ENCODE measurements around the gene IDI1. TPM values are rescaled to one million over a fixed set of nuclear protein-coding genes. Genes with fewer than 3 reads are reported as not detected.

The IDI1 gene
- total RNA-seq, 2 experiments from 2014 or later = 244 to 250 TPM

GRCh38 chr10:1090696-1091095, 41.8 kb upstream of the IDI1 start:
- Histone ChIP-seq H3K36me3 (ENCODE audit: insufficient read depth, low read length) (peaks cover 89% of the 10 kb centered on the region), H3K4me3 (ENCODE audit: low read length) (no peak overlapping the region), H3K27ac (ENCODE audit: low read depth in 1 of 2, low read length in 2 of 2) (no peak overlapping the region), H3K27me3 (ENCODE audit: control insufficient read depth in 1 of 2, insufficient read depth in 2 of 2, low read length in 2 of 2) (no peaks in the 10 kb centered on the region), H3K4me1 (ENCODE audit: insufficient read depth, low read length) (no peaks in the 10 kb centered on the region), H3K9me3 (ENCODE audit: control insufficient read depth in 1 of 2, insufficient read depth in 1 of 2, low read length in 2 of 2) (no peaks in the 10 kb centered on the region)
- intact Hi-C loops (cut with DNase I, micrococcal nuclease) = no loop called here
- H3K27me3 Mint-ChIP-seq = no peaks in the 10 kb centered on the region
- ChIA-PET CTCF (interaction anchor here (0.5 kb wide), 1 partner anchor 1916 kb away, joined by 3 read pairs; no protein-coding TSS in a partner anchor), POLR2A (no interaction called here)
- no peak overlapping the region for H3K4me3 Mint-ChIP-seq
- peaks cover 20% of the 10 kb centered on the region for H3K4me1 Mint-ChIP-seq (ENCODE audit: low read depth)
- peaks cover 58% of the 10 kb centered on the region for H3K36me3 Mint-ChIP-seq (ENCODE audit: low read depth)
- ATAC-seq (ENCODE audit: poor library complexity) (no peak), DNase-seq (no peak)
- no peaks in the 10 kb centered on the region for H3K9me3 Mint-ChIP-seq
- TF ChIP-seq, protein P1, sequence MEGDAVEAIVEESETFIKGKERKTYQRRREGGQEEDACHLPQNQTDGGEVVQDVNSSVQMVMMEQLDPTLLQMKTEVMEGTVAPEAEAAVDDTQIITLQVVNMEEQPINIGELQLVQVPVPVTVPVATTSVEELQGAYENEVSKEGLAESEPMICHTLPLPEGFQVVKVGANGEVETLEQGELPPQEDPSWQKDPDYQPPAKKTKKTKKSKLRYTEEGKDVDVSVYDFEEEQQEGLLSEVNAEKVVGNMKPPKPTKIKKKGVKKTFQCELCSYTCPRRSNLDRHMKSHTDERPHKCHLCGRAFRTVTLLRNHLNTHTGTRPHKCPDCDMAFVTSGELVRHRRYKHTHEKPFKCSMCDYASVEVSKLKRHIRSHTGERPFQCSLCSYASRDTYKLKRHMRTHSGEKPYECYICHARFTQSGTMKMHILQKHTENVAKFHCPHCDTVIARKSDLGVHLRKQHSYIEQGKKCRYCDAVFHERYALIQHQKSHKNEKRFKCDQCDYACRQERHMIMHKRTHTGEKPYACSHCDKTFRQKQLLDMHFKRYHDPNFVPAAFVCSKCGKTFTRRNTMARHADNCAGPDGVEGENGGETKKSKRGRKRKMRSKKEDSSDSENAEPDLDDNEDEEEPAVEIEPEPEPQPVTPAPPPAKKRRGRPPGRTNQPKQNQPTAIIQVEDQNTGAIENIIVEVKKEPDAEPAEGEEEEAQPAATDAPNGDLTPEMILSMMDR (IDR thresholded peaks at IDR 0.05) = no peak
- no peak overlapping the region for H3K27ac Mint-ChIP-seq

- H3K4me3 Mint-ChIP-seq = no peak overlapping the region
- Histone ChIP-seq H3K36me3 (ENCODE audit: insufficient read depth, low read length) (peaks cover 89% of the 10 kb centered on the region), H3K4me3 (ENCODE audit: low read length) (no peak overlapping the region), H3K9me3 (ENCODE audit: control insufficient read depth in 1 of 2, insufficient read depth in 1 of 2, low read length in 2 of 2) (no peaks in the 10 kb centered on the region), H3K4me1 (ENCODE audit: insufficient read depth, low read length) (no peaks in the 10 kb centered on the region), H3K27ac (ENCODE audit: low read depth in 1 of 2, low read length in 2 of 2) (no peak overlapping the region), H3K27me3 (ENCODE audit: control insufficient read depth in 1 of 2, insufficient read depth in 2 of 2, low read length in 2 of 2) (no peaks in the 10 kb centered on the region)
- ChIA-PET CTCF (no interaction called here), POLR2A (no interaction called here)
- peaks cover 73% of the 10 kb centered on the region for H3K36me3 Mint-ChIP-seq (ENCODE audit: low read depth)
- no peaks in the 10 kb centered on the region for H3K27me3 Mint-ChIP-seq
- DNase-seq (no peak), ATAC-seq (ENCODE audit: poor library complexity) (no peak)
- intact Hi-C loops (cut with DNase I, micrococcal nuclease) = no loop called here
- H3K27ac Mint-ChIP-seq = peak overlapping the region; percentile 6
- peaks cover 20% of the 10 kb centered on the region for H3K4me1 Mint-ChIP-seq (ENCODE audit: low read depth)
- no peaks in the 10 kb centered on the region for H3K9me3 Mint-ChIP-seq
- TF ChIP-seq, protein P1 (IDR thresholded peaks at IDR 0.05) = no peak
Measured at GRCh38 chr10:1089017-1089689, 40.2 kb upstream of the IDI1 start.

- TF ChIP-seq, protein P1 (IDR thresholded peaks at IDR 0.05) = no peak
- H3K36me3 ChIP-seq (ENCODE audit: insufficient read depth, low read length) = peaks cover 90% of the 10 kb centered on the region
- POLR2A ChIA-PET = interaction anchor here (0.8 kb wide), 1 partner anchor 13 kb away, joined by 3 read pairs; no protein-coding TSS in a partner anchor
- H3K27me3 ChIP-seq (ENCODE audit: control insufficient read depth in 1 of 2, insufficient read depth in 2 of 2, low read length in 2 of 2) = no peaks in the 10 kb centered on the region
- CTCF ChIA-PET = no interaction called here
- no peak overlapping the region for H3K27ac ChIP-seq (ENCODE audit: low read depth in 1 of 2, low read length in 2 of 2)
- DNase-seq (no peak), ATAC-seq (ENCODE audit: poor library complexity) (no peak)
- H3K4me1 ChIP-seq (ENCODE audit: insufficient read depth, low read length) = no peaks in the 10 kb centered on the region
- H3K4me1 Mint-ChIP-seq (ENCODE audit: low read depth) = peaks cover 22% of the 10 kb centered on the region
- H3K9me3 Mint-ChIP-seq = no peaks in the 10 kb centered on the region
- intact Hi-C loops (cut with DNase I, micrococcal nuclease) = no loop called here
- H3K36me3 Mint-ChIP-seq (ENCODE audit: low read depth) = peaks cover 97% of the 10 kb centered on the region
- H3K9me3 ChIP-seq (ENCODE audit: control insufficient read depth in 1 of 2, insufficient read depth in 1 of 2, low read length in 2 of 2) = no peaks in the 10 kb centered on the region
- no peaks in the 10 kb centered on the region for H3K27me3 Mint-ChIP-seq
- no peak overlapping the region for H3K4me3 ChIP-seq (ENCODE audit: low read length)
- H3K27ac Mint-ChIP-seq = peak overlapping the region; percentile 56
- H3K4me3 Mint-ChIP-seq = no peak overlapping the region
Measured at GRCh38 chr10:1086787-1087186, 37.9 kb upstream of the IDI1 start.

Data from CD4-positive, alpha-beta T cell (primary cell).